Nephron progenitor cell (in vitro differentiated cells): ENCODE measurements around the gene TRAPPC5.
A peak's percentile ranks its signal among the peaks of the same experiment; 100 is the strongest.

ENCODE experiments used
- DNase-seq: peaks from one replicate; pipeline ENCODE4 v3.0.0; 2021
- H3K27ac Mint-ChIP-seq: 2 replicates; pipeline ENCODE4 v1.8.0; 2021; ENCODE audit warnings: mild to moderate bottlenecking, moderate library complexity, mixed read lengths
- H3K27me3 Mint-ChIP-seq: 2 replicates; pipeline ENCODE4 v1.8.0; 2021; ENCODE audit warnings: mild to moderate bottlenecking, low read depth, mixed read lengths; ENCODE audit not compliant: poor library complexity
- H3K36me3 Mint-ChIP-seq: 2 replicates; pipeline ENCODE4 v1.8.0; 2021; ENCODE audit warnings: low read depth, mixed read lengths
- H3K4me1 Mint-ChIP-seq: 2 replicates; pipeline ENCODE4 v1.8.0; 2021; ENCODE audit warnings: mixed read lengths
- H3K4me3 Mint-ChIP-seq: 2 replicates; pipeline ENCODE4 v1.8.0; 2021; ENCODE audit warnings: mild to moderate bottlenecking, moderate library complexity, mixed read lengths
- H3K9me3 Mint-ChIP-seq: 2 replicates; pipeline ENCODE4 v1.8.0; 2021; ENCODE audit warnings: mild to moderate bottlenecking, moderate library complexity, mixed read lengths
- CTCF ChIP-seq: fragments of 200-600 bp; sonication (generic); IDR thresholded peaks from 2 replicates; pipeline ENCODE4 v1.5.0; 2021; ENCODE audit warnings: antibody characterized with exemption

The TRAPPC5 gene

GRCh38 chr19:7645163-7645562, 35.5 kb upstream of the TRAPPC5 start:
- H3K4me3 Mint-ChIP-seq = no peak overlapping the region
- peaks cover 10% of the 10 kb centered on the region for H3K27me3 Mint-ChIP-seq
- no peak for DNase-seq
- H3K36me3 Mint-ChIP-seq = no peaks in the 10 kb centered on the region
- no peak for TF ChIP-seq CTCF
- no peaks in the 10 kb centered on the region for H3K4me1 Mint-ChIP-seq
- no peak overlapping the region for H3K27ac Mint-ChIP-seq
- H3K9me3 Mint-ChIP-seq = no peaks in the 10 kb centered on the region

- Mint-ChIP-seq H3K27ac (peak overlapping the region; percentile 28), H3K36me3 (no peaks in the 10 kb centered on the region), H3K4me1 (no peaks in the 10 kb centered on the region), H3K9me3 (no peaks in the 10 kb centered on the region), H3K27me3 (peaks cover 12% of the 10 kb centered on the region), H3K4me3 (no peak overlapping the region)
- no peak for TF ChIP-seq CTCF
- DNase-seq = no peak
Observed at GRCh38 chr19:7645656-7646425, 34.8 kb upstream of the TRAPPC5 start.

- Mint-ChIP-seq H3K27me3 (peaks cover 17% of the 10 kb centered on the region), H3K9me3 (no peaks in the 10 kb centered on the region), H3K4me3 (no peak overlapping the region), H3K36me3 (no peaks in the 10 kb centered on the region), H3K27ac (no peak overlapping the region), H3K4me1 (no peaks in the 10 kb centered on the region)
- TF ChIP-seq CTCF = no peak
- no peak for DNase-seq
Observed at GRCh38 chr19:7646426-7646700, 34.3 kb upstream of the TRAPPC5 start.

- Mint-ChIP-seq H3K9me3 (no peaks in the 10 kb centered on the region), H3K27ac (no peak overlapping the region), H3K27me3 (peaks cover 23% of the 10 kb centered on the region), H3K4me1 (peaks cover 3% of the 10 kb centered on the region), H3K4me3 (no peak overlapping the region), H3K36me3 (no peaks in the 10 kb centered on the region)
- DNase-seq = no peak
- no peak for TF ChIP-seq CTCF
Observed at GRCh38 chr19:7647156-7647555, 33.5 kb upstream of the TRAPPC5 start.

GRCh38 chr19:7648265-7649014, 32.2 kb upstream of the TRAPPC5 start:
- DNase-seq = no peak
- H3K4me3 Mint-ChIP-seq = no peak overlapping the region
- H3K9me3 Mint-ChIP-seq = no peaks in the 10 kb centered on the region
- peaks cover 13% of the 10 kb centered on the region for H3K4me1 Mint-ChIP-seq
- peaks cover 24% of the 10 kb centered on the region for H3K27me3 Mint-ChIP-seq
- no peak overlapping the region for H3K27ac Mint-ChIP-seq
- no peaks in the 10 kb centered on the region for H3K36me3 Mint-ChIP-seq
- no peak for TF ChIP-seq CTCF

- no peaks in the 10 kb centered on the region for H3K36me3 Mint-ChIP-seq
- DNase-seq = no peak
- TF ChIP-seq CTCF = no peak
- no peak overlapping the region for H3K27ac Mint-ChIP-seq
- peaks cover 33% of the 10 kb centered on the region for H3K27me3 Mint-ChIP-seq
- H3K4me3 Mint-ChIP-seq = no peak overlapping the region
- H3K9me3 Mint-ChIP-seq = no peaks in the 10 kb centered on the region
- peaks cover 13% of the 10 kb centered on the region for H3K4me1 Mint-ChIP-seq
Observed at GRCh38 chr19:7650148-7650547, 30.5 kb upstream of the TRAPPC5 start.
